GM12865 (cell line): Measurements from ENCODE around the gene RFK.
A peak's percentile ranks its signal among the peaks of the same experiment; 100 is the strongest.

Source experiments
- DNase-seq: peaks from one replicate; pipeline ENCODE4 v3.0.0; 2010; ENCODE audit warnings: low read depth
- H3K4me3 ChIP-seq: 2 replicates; pipeline ENCODE4 v1.5.1; 2011; ENCODE audit warnings: mild to moderate bottlenecking, low read depth, low read length, control low read depth
- CTCF ChIP-seq: IDR thresholded peaks from 2 replicates; pipeline ENCODE4 v1.5.1; 2011; ENCODE audit warnings: low read length, control low read depth, low read depth, inconsistent platforms; ENCODE audit not compliant: insufficient read depth; ENCODE audit errors: missing control alignments

The RFK gene

GRCh38 chr9:76378367-76379073, 15.7 kb downstream of the RFK start:
- H3K4me3 ChIP-seq, result no peak overlapping the region
- no peak for TF ChIP-seq CTCF
- no peak for DNase-seq

- TF ChIP-seq CTCF, result no peak
- no peak for DNase-seq
- H3K4me3 ChIP-seq, result no peak overlapping the region
These were observed 16.4 kb downstream of the RFK start for GRCh38 chr9:76377791-76378190.

- no peak overlapping the region for H3K4me3 ChIP-seq
- no peak for DNase-seq
- no peak for TF ChIP-seq CTCF
These were observed 19.3 kb downstream of the RFK start for GRCh38 chr9:76374783-76375559.

GRCh38 chr9:76373784-76374474, 20.3 kb downstream of the RFK start:
- no peak overlapping the region for H3K4me3 ChIP-seq
- TF ChIP-seq CTCF, result no peak
- DNase-seq, result no peak

GRCh38 chr9:76373173-76373783, 20.9 kb downstream of the RFK start:
- H3K4me3 ChIP-seq, result no peak overlapping the region
- TF ChIP-seq CTCF, result no peak
- DNase-seq, result peak; percentile 52

GRCh38 chr9:76372336-76372735, 21.9 kb downstream of the RFK start:
- no peak for DNase-seq
- no peak for TF ChIP-seq CTCF
- H3K4me3 ChIP-seq, result no peak overlapping the region
